ENCODE data around the gene TEPSIN.

The TEPSIN gene

DNA sequence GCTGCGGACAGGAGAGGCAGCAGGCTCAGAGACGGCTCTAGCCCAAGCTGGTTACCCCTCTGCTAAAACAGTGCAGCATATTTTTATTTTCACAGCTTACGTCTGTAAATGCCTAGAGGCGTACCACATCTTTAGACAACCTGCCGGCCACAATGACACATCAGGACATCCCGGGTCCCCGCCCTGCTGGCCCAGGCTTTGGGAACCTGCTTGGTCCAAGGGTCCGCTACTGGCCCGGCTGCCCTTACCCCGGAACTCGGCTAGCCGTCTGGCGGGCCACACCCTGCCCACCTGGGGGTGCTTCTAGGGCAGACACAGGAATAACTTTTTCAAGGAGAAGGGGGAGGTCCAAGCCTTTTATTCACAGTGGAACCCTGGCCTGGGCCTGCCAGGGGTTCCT is 20.4 kb downstream of the TEPSIN start:
- DNase-seq: no peak

DNA sequence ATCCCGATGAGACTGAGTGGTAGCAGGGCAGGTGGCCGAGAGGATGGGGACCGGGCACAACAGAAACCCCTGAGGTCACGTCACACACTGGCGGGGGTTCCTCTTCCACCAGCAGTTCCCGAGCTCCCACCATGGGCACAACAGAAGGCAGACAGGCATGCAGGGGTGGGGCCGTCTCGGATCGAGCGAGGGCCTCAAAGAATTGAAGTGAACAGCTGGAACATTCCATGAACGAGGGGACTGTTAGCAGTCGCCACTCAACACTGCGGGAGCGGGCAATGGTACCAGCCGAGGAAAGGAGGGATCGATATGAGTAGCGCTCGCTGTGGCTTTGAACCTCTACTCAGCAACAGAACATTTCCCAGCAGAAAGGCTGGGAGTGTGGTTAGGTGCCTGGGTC is 21.4 kb downstream of the TEPSIN start:
- no peak for DNase-seq

DNA sequence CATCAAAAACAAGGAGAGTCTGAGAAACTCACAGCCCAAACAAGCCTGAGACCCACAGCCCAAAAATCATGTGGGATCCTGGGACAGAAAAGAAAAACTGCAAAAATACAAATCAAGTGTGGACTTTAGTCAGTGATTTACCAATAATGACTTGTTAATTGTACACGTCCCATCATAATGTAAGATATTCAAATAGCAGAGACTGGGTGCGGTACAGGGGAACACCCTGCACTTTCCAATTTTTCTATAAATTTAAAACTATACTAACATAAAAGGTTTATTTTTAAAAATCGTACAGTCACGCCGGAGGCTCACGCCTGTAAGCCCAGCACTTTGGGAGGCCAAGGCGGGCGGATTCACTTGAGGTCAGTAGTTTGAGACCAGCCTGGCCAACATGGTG is 24.9 kb downstream of the TEPSIN start:
- no peak for DNase-seq

DNA sequence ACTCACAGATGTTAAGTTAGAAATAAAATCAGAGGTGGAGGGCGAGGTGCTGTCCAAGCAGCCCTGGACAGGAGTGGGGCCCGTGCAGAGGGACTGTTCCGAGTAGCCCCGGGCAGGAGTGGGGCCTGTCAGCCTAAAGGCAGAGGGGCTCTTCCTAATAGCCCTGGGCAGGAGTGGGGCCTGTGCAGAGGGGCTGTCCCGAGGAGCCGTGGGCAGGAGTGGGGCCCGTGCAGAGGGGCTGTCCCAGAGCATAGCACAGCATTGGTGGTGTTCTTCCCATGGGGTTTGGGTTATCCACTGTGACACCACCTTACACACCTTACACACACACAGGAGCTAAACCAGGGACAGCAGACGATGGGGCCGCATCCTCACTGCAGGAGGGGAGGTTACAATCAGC is 26.5 kb downstream of the TEPSIN start:
- no peak for DNase-seq

DNA sequence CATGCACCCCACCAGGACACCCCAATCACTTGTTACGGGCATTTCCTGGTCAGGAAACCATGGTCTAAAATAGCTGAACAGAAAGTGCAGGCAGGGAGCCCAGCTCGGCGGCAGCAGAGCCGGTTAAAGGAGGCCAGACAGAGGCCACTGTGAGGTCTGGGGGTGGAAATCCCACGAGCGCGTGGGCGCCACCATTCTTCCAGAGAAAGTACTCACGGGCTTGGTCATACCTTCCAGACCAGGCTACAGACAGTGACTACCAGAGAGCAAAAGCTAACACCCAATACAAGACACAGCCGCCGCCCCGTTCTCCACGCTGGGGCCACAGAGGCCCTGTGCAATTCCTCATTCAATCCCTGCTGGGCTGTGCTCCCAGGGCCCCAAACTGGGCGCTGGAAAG is 28.0 kb downstream of the TEPSIN start:
- no peak for DNase-seq

DNA sequence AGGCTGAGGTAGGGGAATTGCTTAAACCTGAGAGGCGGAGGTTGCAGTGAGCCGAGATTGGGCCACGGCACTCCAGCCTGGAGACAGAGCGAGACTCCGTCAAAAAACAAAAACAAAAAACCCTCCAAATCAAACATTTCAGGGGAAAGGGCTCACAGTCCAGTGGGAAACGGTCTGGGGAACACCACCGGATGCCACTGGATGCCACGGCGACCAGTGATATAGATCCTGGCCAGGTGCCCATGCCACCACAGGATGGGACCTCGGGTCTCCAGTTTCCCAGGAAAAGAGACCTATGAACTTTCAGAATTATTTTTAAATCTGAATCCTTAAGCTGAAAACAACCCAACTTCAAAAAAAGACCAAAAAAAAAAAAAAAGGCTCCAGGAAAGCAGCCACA is 28.4 kb downstream of the TEPSIN start:
- no peak for DNase-seq

DNA sequence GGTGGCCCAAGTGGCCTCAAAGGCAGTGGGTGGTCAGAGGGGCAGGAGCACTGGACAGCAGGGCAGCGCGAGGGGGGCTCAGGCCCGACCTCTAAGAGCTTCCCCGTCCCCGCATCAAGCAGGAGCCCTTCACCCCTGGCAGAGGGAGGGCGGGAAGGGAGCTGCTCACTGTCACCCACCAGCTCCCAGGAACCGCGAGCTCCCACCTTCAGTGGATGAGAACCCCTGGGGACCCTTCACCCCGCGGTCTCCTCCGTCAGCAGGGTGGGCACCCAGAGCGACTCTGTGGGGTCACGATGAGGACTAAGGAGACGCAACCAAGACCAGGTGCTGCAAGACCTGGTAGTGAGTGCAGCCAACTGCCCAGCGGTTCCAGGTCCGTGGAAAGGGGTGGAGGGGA is 29.7 kb downstream of the TEPSIN start:
- no peak for DNase-seq

DNA sequence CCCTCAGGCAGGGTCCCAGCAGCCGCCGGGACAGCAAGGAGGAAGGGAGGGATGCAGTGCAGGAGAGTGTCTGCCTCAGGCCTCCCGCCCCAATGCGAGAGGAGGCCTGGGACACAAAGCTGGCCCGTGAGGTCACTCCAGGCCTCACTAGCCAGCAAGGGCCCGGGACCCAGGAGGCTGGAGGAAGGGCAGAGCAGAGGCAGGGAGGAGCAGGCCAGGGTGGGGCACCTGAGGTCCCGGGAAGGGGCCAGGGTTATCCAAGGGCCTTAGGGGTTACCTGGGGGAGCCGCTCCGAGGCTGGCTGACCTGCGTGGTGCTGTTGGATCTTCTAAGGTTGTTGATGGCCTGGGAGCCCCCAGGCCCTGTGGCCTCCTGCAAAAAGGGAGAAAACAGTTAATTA is 30.2 kb downstream of the TEPSIN start:
- DNase-seq: no peak

DNA sequence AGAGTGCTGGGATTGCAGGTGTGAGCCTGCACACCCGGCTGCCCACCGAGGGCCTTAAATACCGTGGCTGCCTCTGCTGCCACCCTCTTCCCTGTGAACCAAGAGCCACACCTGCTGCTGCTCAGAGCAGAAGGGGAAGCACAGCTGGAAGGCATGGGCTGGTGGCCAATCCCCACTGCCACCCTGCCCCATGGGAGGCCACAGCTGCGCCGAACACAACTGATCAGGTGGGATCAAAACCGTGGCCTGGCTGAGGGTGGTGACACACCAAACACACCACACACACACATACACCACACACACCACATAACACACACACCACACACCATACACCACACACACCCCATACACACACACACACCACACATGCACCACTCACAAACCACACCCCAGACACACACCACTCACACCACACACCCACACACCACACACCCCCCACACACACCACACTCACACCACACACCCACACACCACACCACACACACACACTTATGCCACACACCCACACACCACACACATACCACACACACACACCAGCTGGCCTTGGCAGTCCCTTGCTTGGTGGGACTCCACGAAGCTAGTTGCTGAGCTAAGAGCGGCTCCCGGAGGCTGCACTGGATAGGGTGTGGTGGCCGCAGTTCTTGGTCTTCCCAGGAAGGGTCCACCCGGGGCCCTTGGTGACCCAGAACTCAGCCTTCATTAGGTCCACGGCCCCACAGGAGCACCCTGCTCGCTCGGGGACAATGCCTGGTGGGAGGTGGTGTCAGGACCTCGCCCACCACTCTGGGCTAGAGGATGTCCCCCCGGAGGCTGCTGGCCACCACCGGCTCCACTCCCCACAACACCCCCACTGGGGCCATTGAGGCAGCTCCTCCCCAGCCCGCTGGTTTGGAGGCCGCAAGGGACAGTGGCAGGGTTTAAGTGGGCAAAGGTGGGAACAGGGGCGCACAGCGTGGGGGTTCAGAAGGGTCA is 31.0 kb downstream of the TEPSIN start:
- peak in 1 of 2 experiments; percentile 56 for DNase-seq

DNA sequence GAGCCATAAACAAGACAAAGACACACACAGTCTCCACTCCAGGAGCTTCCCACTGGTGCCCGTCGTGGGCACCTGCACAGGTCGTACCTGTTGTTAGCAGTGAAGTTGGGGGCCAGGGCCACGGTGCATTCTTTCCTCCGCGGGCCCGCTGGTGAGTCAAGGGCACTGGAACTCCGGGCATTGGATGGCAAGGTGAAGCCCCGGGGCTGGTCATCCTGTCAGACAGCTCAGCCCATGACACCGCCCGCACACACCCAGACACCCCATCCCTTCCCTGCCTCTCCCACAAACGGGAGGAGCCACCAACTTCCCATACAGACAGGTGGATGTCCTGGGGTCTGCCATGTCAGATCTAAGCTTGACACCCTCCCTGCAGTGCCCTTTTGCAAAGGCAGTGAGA is 32.2 kb downstream of the TEPSIN start:
- no peak for DNase-seq

DNA sequence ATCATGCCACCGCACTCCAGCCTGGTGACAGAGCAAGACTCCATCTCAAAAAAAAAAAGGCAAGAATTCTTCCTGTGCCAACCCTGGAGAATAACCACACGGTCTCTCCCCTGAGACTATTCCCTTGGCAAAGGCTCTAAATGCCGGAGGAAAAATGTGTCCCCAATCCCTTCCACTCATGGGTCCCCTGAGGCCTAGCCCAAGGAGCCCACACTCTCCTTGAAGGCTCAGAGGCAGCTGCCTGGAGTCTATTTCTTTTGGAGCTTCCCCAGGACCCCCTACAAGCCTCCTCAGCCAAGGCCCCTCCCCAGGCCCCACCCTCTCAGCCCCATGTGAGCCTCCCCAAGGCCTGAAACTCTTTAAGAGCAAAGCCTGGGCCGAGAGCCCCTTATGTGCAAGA is 32.7 kb downstream of the TEPSIN start:
- DNase-seq: no peak

DNA sequence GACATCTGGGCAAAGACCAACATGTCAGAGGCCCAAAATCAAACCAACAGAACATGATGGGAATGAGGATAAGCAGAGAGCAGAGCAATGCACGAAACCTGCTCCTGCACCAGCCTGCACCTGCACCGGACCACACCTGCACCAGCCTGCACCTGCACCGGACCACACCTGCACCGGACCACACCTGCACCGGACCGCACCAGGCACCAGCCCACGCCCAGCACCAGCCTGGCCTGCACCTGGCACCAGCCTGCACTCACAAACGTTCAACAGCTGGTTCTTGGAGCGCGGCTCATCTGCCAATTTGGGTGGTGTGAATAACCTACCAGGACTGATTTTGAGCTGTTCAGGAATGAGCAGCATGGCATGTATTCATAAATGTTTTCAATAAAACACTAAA is 34.3 kb downstream of the TEPSIN start:
- DNase-seq: no peak

DNA sequence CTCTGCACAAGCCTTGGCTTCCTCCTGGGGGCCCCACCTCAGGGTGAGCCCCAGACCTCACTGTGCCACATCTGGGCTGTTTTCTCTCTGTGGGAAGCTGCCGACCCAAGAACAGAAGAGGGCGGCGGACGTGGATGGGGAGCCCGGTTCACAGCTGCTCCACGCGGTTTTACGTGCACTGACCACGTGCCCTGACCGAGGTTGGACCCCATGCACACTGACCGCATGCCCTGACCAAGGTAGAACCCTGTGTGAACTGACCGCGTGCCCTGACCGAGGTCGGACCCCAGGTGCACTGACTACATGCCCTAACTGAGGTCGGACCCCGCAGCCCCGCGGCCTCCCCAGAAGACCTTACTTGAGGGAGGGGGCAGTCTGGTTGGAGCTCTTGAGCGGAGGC is 35.7 kb downstream of the TEPSIN start:
- DNase-seq: no peak

DNA sequence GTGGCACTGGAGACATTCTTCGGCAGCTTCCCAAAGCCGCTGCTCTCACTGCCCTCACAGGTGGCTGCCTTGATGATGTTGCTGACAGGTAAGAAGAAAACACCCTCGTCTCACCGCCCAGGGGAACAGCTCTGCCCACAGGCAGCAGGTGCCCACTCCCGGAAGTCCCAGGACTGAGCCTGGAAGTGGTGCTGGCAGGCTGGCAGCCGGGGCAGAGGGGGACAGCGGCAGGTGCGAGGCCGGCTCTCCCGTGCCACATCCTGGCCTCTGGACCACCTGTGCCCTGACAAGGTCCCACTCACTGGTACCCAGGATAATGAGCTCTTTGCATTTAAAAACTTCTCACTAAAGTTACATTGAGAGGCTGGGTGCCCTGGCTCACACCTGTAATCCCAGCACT is 36.5 kb downstream of the TEPSIN start:
- no peak for DNase-seq

DNA sequence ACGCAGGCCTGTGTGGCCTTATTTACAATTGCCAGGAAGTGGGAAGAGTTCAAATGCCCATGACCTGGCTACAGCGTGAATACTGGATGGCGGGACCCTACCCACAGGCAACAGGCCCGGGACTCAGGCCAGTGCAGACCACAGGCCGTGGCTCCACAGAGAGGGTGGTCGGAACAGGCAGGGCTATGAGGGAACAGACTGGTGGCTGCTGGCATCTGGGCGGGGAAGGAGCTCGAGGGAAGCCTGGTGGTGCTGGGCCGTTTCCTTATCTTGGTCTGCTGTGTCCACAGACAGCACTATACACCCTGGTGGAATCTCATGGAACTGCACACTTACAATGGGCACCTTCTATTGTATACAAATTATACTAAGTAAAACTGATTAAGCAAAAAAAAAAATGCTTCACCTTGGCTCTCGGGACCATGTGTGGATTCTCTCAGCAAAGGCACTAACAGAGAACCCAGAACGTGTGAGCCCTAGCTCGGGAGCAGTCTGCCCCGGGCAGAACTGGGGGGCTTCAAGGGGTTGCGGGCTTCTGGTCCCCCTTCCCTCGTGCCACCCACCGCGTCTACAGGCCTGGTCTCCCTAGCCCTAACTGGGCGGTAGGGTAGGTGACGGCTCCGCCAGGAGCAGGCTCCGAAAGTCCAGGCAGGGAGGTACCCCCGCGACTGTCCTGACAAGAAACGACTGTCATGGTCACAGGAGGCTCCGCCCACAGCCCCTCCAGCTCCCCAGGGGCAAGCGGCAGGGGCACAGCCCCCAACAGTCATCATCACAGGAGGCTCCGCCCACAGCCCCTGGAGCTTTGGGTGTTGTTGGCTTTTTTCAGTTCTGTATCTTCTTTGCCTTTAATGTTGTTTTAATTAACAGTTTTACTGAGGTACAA is 37.9 kb downstream of the TEPSIN start:
- DNase-seq: peak; percentile 46 to 76

DNA sequence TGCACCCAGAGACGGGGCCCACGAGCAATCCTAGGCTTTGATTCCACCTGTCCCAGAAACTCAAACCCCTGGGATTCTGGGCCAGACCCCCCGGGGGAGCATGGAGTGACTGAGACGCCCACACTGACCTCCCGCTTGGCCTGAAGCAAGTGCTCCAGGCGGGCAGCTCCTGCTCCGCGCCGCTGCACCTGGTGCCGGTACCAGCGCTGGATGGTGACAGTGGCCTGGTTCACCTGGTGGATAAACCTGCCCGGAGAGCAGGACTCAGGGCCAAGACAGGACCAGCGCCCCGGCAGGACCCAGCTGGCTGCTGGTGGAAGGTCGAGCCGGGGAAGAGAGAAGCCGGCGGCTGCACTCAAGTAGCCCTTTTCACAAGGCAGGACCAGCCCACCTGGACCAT is 38.7 kb downstream of the TEPSIN start:
- DNase-seq: no peak

DNA sequence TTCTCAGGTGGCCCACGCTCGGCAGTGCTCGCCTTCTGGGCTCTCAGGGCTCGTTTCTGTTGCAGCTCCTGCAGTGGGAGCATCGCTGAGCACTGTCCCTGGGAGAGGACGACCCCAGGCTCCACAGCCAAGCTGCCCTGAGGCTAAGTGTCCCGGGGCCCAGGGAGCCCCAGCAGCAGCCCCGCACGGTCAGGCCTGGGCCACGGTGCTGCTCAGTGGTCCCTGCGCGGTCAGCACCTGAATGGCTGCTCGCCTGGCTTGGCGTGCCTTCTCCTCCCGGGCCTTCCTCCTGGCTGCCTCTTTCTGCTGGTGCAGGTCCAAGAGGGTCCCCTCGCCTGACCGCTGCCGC is 39.4 kb downstream of the TEPSIN start:
- DNase-seq: no peak

DNA sequence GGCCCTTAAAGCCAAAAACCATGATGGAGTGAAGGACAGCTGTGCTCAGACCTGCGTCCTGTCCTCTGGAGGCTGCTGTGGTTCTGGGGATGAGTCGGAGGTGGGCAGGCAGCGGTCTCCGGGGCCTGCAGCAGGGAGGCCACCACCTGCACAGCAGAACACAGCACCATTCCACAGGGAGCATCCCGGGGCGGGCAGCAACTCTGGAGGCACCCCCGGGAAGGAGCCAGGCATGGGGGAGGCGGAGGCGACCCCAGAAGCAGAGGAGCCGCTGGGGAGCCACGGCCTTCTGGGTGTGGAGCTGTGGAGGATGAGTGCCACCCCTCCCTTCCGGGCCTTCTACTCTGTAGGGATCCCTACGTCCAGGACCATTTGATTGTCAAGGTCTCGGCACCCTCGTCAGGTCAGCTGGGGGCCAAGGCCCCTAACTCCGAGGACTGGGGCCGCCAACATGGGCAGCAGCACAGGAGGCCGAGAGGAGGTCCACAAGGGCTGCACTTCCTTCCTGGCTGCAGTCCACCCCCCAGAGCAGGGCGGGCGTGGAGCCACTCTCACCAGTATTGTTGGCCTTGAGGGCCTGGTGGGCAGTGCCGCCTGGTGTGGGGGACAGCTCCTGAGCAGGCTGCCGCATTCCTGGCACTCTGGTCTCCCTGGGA is 39.9 kb downstream of the TEPSIN start:
- DNase-seq: no peak

DNA sequence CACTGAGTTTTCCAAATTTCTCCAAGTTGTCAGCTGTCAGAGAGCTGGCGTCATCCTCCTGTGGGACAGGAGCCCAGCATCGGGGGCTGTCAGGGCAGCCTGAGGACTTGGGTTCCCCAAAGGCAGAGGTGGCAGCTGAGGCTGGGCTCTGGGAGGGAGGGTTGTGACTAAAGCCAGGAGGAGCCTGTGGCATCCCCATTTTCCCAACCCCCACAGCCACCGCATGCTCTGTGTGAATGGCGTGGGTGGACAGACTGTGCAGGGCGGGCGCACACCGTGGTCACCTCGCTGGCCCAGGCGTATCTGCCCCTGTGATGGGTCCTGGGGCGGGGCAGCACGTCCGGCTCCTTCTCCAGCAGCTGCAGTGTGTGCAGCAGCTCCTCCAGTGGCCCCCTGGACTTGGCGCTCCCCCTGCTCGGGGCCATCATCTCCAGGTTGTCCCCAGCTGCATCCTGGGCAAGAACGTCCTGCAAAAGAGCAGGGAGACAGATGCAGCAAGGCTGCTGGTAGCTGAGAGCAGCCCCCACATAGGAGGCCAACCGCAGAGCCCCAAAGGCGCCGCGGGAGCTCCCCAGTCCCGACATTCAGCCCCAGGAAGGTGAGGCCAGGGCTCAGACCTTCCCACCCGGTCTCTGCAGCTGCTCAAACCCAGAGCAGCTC is 40.9 kb downstream of the TEPSIN start:
- DNase-seq: no peak

DNA sequence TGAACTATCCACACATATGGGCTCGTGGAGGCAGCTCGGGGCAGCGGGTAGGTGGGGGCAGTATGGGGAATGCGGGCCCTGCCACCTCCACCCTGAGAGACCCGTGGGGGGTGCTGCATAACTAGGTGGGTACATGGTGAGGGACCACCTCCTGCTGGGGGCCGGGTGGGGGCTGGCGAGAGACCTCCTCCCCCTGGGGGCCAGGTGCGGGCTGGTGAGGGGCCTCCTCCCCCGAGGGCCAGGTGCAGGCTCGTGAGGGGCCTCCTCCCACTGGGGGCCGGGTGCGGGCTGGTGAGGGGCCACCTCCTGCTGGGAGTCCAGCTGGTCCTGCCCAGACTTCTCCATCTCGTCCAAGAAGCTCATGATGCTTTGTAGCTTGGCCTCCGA is 41.5 kb downstream of the TEPSIN start:
- DNase-seq: no peak

DNA sequence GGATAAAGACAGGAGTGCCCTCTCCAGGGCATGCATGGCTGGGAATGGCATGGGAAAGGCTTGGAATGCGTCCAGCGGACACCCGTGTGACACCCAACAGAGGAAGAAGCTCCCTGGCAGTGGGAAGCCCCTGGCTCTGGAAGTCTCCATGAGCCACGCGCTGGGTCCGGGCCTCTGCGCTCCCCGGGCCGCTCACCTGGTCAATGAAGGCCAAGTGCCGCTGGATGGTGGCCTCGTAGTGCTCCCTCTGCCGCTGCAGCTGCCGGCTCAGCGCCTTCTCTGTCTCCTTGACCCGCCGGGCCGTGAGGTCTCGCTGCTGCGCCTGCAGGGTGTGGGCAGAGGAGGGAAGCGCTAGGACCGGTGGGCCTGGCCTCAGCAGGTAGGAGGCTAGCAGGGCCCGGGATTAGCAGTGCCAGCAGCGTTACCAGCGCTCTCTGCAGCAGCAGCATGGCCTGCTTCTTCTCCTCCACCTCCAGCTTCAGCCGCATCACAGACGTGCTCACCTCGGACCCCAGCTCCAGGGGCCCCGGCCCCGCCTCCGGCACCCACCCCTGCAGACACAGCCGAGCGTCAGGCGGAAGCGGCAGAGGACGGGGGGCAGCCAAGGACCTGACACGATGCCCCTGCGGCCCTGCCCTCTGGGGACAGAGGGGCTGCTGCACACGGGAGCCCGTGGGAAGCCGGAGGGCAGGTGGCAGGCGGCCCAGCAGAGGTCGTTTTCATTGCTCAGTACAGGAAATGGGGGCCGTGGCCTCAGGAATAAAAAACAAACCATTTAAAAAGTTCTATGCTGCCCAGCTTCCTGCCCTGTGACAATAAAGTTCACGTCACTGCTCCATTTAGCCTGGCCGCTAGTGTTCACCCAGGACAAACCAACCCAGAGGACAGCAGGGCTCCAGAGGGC is 42.1 kb downstream of the TEPSIN start:
- no peak for DNase-seq

DNA sequence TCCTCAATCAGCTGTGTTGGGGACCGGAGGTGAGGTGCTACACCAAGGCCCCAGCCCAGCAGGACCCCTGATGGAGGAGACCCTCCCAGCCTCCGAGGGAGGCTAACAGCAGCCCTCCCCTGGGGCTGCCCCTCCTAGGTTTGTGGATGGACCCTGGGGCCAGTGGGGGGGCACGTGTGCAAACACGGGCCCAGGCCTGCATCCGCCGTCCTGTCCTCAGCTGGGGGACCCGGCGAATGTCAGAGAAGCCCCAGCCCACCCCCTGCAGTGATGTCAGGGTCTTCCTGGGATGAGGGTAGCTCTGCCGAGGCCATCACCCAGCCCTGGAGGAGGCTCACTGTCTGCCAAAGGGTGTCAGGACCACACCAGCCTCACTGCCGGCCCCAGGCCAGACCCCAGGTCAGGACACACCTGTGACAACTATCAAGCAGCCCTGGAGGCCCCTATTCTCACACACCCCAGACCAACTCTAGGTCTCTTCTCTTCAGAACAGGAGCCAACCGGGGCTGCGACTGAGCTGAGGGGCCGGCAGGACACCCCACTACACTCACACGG is 42.8 kb downstream of the TEPSIN start:
- no peak for DNase-seq

Measured in NCI-H524 (cell line).